PC-9 (cell line): ENCODE measurements around the gene KRTAP4-6. TPM values are rescaled to one million over a fixed set of nuclear protein-coding genes. Genes with fewer than 3 reads are reported as not detected.

ENCODE experiments used
- BruUV-seq: library from RNA; stranded (reverse); fragments of 400-500 nt; replicated peaks from 2 replicates; lab custom pipeline; 2021; lab: Mats Ljungman, UMichigan
- CTCF ChIA-PET: fragments of 300-600 bp; sonication (Branson Sonifier 250); formaldehyde crosslinking; loops from one replicate; lab custom pipeline; 2022; ENCODE audit warnings: antibody characterized with exemption; lab: Charles Lee
- POLR2A ChIA-PET: fragments of 300-600 bp; sonication (Branson Sonifier 250); formaldehyde crosslinking; loops from one replicate; lab custom pipeline; 2022; ENCODE audit warnings: antibody characterized with exemption; ENCODE audit not compliant: unreplicated experiment; lab: Charles Lee
- DNase-seq, 2 experiments: peaks; one replicate each; pipeline versions ENCODE4 v3.0.0 to v3.0.0-alpha.2; 2015 to 2022; ENCODE audit warnings: mixed read lengths in 1 of 2
- H2AFZ ChIP-seq: fragments of 200-600 bp; sonication (generic); 2 replicates; pipeline ENCODE4 v1.8.1; 2017; ENCODE audit warnings: antibody characterized with exemption
- H3F3A ChIP-seq: fragments of 200-600 bp; sonication (generic); 2 replicates; pipeline ENCODE4 v1.8.1; 2017; ENCODE audit warnings: antibody characterized with exemption, mild to moderate bottlenecking, low read depth; ENCODE audit not compliant: insufficient read depth
- H3K27ac ChIP-seq: fragments of 200-600 bp; sonication (generic); 2 replicates; pipeline ENCODE4 v1.6.1; 2016; ENCODE audit warnings: mixed run types
- H3K27me3 ChIP-seq: fragments of 200-600 bp; sonication (generic); 2 replicates; pipeline ENCODE4 v1.6.1; 2016; ENCODE audit warnings: low read depth, mixed run types; ENCODE audit not compliant: insufficient read depth
- H3K36me3 ChIP-seq: fragments of 200-600 bp; sonication (generic); 2 replicates; pipeline ENCODE4 v1.6.1; 2016; ENCODE audit warnings: low read depth, mixed run types
- H3K4me1 ChIP-seq: fragments of 200-600 bp; sonication (generic); replicated peaks from 2 replicates; pipeline ENCODE4 v1.6.1; 2016; ENCODE audit warnings: mixed run types; ENCODE audit not compliant: insufficient read depth
- H3K4me2 ChIP-seq: fragments of 200-600 bp; sonication (generic); 2 replicates; pipeline ENCODE4 v1.6.1; 2017; ENCODE audit warnings: mixed run types
- H3K4me3 ChIP-seq: fragments of 200-600 bp; sonication (generic); 2 replicates; pipeline ENCODE4 v1.6.1; 2016; ENCODE audit warnings: mixed run types
- H3K79me2 ChIP-seq: fragments of 200-600 bp; sonication (generic); 2 replicates; pipeline ENCODE4 v1.6.1; 2017; ENCODE audit warnings: low read depth, mixed run types
- H3K9me2 ChIP-seq: fragments of 200-600 bp; sonication (generic); 2 replicates; pipeline ENCODE4 v1.8.1; 2017; ENCODE audit warnings: mild to moderate bottlenecking; ENCODE audit not compliant: insufficient read depth
- H3K9me3 ChIP-seq: fragments of 200-600 bp; sonication (generic); 2 replicates; pipeline ENCODE4 v1.8.1; 2016; ENCODE audit warnings: low read depth; ENCODE audit not compliant: insufficient read depth
- H4K20me1 ChIP-seq: fragments of 200-600 bp; sonication (generic); 2 replicates; pipeline ENCODE4 v1.8.1; 2017; ENCODE audit not compliant: insufficient read depth
- EZH2 ChIP-seq: fragments of 200-600 bp; sonication (generic); IDR thresholded peaks from 2 replicates; pipeline ENCODE4 v1.8.0; 2017; ENCODE audit warnings: antibody characterized with exemption, low read depth
- intact Hi-C: fragments of 100-400 bp; cut with micrococcal nuclease; formaldehyde crosslinking; loops from one replicate; pipeline ENCODE4 v1.10.0; 2022; ENCODE audit not compliant: unreplicated experiment
- total RNA-seq: library from RNA; stranded (reverse); gene quantifications from 2 replicates; pipeline ENCODE4 v1.2.3, GENCODE V29; 2021
- TF ChIP-seq, protein P1 (sequence below): fragments of 200-600 bp; sonication (generic); conservative IDR thresholded peaks from 2 replicates; pipeline ENCODE4 v1.6.1; 2017; ENCODE audit warnings: mixed run types, antibody characterized with exemption, mild to moderate bottlenecking, moderate library complexity

Gene KRTAP4-6
- total RNA-seq, 1 experiment from 2014 or later = not detected

DNA sequence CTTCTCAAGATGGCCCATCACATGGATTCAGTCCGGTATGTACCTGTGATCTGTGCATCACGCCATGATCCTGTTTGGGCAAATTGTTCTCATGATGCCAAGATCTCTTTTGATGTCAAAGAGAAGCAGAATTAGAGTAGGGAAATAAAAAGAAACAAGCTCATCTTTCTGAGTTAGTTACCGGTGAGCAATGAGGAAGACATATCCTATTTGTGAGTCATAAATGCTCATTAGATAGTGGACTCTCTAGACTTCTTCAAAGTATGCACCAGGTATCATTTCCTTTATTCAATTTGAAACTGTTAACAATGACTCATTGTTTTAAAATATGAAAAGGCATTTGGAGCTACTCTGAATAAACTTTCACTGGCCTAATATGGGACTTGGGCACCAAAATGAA, 8.4 kb downstream of the KRTAP4-6 start:
- H3K9me3 ChIP-seq = peaks cover 11% of the 10 kb centered on the region; the same call in 1 of the 2 replicates
- H3K79me2 ChIP-seq = no peaks in the 10 kb centered on the region
- no peaks in the 10 kb centered on the region for H3K36me3 ChIP-seq
- peaks cover 21% of the 10 kb centered on the region for H3K4me1 ChIP-seq
- H3K4me3 ChIP-seq = no peak overlapping the region
- DNase-seq = peak; percentile 20 to 93
- no peaks in the 10 kb centered on the region; the same call in 1 of the 2 replicates for H3K9me2 ChIP-seq
- H3K27ac ChIP-seq = peak overlapping the region; percentile 87
- H4K20me1 ChIP-seq = no peaks in the 10 kb centered on the region
- peaks cover 18% of the 10 kb centered on the region for H3F3A ChIP-seq
- H3K27me3 ChIP-seq = no peaks in the 10 kb centered on the region
- ChIA-PET POLR2A (interaction anchor here (0.6 to 0.8 kb wide), 7 partner anchors 148 to 373 kb away, joined by 3 to 11 read pairs (median 4); partner anchors contain the start of genes KRT13, KRT36 and KRT40), CTCF (interaction anchor here (0.6 to 1.0 kb wide), 2 partner anchors 191 to 679 kb away, joined by 3 read pairs; no protein-coding TSS in a partner anchor)
- intact Hi-C loops = loop anchor here (1.0 to 2.0 kb wide), 2 partner anchors 71 to 217 kb away; partner anchors contain the start of gene KRTAP2-3
- no TSS peak for BruUV-seq
- H2AFZ ChIP-seq = no peak overlapping the region
- TF ChIP-seq EZH2 = no peak
- H3K4me2 ChIP-seq = 0 out of 2 replicates have a peak overlapping the region, but pooled peaks have one; percentile 20

DNA sequence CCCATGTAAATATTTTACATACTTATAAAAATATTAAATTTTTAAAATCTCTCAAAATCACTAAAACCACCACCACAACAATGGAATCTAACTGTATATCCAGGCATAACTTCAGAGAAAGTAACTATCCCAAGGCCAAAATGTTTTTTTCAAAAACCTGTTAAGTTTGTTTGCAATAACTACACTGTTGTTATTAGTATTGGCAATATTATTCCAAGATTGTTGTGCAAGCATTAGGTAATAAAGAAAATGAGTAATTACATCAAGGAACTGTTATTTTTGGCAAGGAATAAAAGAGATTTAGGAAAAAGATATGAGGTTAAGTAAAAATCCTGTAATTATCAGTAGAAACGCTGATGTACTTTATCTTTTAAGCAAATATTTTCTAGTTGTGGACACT, 13.0 kb downstream of the KRTAP4-6 start:
- TF ChIP-seq EZH2 = no peak
- TF ChIP-seq, protein P1, sequence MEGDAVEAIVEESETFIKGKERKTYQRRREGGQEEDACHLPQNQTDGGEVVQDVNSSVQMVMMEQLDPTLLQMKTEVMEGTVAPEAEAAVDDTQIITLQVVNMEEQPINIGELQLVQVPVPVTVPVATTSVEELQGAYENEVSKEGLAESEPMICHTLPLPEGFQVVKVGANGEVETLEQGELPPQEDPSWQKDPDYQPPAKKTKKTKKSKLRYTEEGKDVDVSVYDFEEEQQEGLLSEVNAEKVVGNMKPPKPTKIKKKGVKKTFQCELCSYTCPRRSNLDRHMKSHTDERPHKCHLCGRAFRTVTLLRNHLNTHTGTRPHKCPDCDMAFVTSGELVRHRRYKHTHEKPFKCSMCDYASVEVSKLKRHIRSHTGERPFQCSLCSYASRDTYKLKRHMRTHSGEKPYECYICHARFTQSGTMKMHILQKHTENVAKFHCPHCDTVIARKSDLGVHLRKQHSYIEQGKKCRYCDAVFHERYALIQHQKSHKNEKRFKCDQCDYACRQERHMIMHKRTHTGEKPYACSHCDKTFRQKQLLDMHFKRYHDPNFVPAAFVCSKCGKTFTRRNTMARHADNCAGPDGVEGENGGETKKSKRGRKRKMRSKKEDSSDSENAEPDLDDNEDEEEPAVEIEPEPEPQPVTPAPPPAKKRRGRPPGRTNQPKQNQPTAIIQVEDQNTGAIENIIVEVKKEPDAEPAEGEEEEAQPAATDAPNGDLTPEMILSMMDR = no peak
- Histone ChIP-seq H4K20me1 (no peaks in the 10 kb centered on the region), H3K36me3 (no peaks in the 10 kb centered on the region), H3K27ac (no peak overlapping the region), H3K4me2 (no peak overlapping the region), H3K27me3 (no peaks in the 10 kb centered on the region), H3K79me2 (no peaks in the 10 kb centered on the region), H3K9me3 (peaks cover 5% of the 10 kb centered on the region; the same call in 1 of the 2 replicates), H3K4me1 (peaks cover 17% of the 10 kb centered on the region), H2AFZ (no peak overlapping the region), H3F3A (peaks cover 13% of the 10 kb centered on the region), H3K9me2 (no peaks in the 10 kb centered on the region; the same call in 1 of the 2 replicates), H3K4me3 (no peak overlapping the region)
- intact Hi-C loops = no loop called here
- no TSS peak for BruUV-seq
- ChIA-PET CTCF (no interaction called here), POLR2A (no interaction called here)
- DNase-seq = peak in 1 of 2 experiments; percentile 66

DNA sequence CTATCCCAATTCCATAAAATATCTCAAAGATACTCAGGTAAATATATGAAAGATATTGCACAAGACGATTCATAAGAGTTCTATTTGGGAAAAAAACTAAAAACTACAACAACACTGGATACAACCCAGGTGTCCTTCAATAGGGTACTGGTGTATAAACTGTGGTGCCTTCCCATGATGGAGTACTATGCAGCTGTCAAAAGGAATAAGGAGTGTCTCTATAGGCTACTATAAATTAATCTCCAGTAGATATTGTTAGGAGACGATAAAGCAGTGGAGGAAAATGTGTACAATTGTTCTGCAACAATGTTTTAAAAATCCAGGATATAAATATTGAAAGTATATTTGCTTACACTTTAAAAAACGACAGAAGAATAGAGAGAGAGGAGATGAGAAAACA, 13.9 kb downstream of the KRTAP4-6 start:
- peaks cover 7% of the 10 kb centered on the region for H3K4me1 ChIP-seq
- H3K27me3 ChIP-seq = no peaks in the 10 kb centered on the region
- no TSS peak for BruUV-seq
- no peak overlapping the region for H2AFZ ChIP-seq
- TF ChIP-seq, protein P1 = no peak
- no peak for TF ChIP-seq EZH2
- peaks cover 5% of the 10 kb centered on the region for H3F3A ChIP-seq
- H3K4me2 ChIP-seq = no peak overlapping the region
- H3K36me3 ChIP-seq = no peaks in the 10 kb centered on the region
- no peak for DNase-seq
- H3K9me3 ChIP-seq = 0 out of 2 replicates have a peak, but pooled peaks cover 3% of the 10 kb centered on the region
- no peaks in the 10 kb centered on the region for H3K79me2 ChIP-seq
- POLR2A ChIA-PET = no interaction called here
- no peaks in the 10 kb centered on the region for H4K20me1 ChIP-seq
- CTCF ChIA-PET = no interaction called here
- H3K9me2 ChIP-seq = no peaks in the 10 kb centered on the region; the same call in 1 of the 2 replicates
- intact Hi-C loops = no loop called here
- no peak overlapping the region for H3K27ac ChIP-seq
- H3K4me3 ChIP-seq = no peak overlapping the region
